ENCODE measurements around the gene ATIC. TPM values are rescaled to one million over a fixed set of nuclear protein-coding genes. Genes with fewer than 3 reads are reported as not detected.

The ATIC gene
- total and polyA plus RNA-seq, 2 of the 8 experiments (the other 6 are each of a cell fraction or from before 2014, with no cell fraction given): 139 to 319 TPM

GRCh38 chr2:215370112-215370965 lies 58.5 kb downstream of the ATIC start:
- CTCF ChIA-PET (ENCODE audit: partially characterized antibody): interaction anchor here (0.6 kb wide), 1 partner anchor 1317 kb away, joined by 3 read pairs; no protein-coding TSS in a partner anchor
- WGBS, 2 experiments (ENCODE audit: extremely low coverage in 1 of 2, insufficient coverage in 1 of 2, insufficient read length in 1 of 2, insufficient replicate concordance in 2 of 2, low coverage in 1 of 2, low lambda C conversion rate in 2 of 2, missing lambda C conversion rate in 1 of 2): 83% methylated on average over 14 of the region's 14 CpGs; no CpG with 5 or more reads in 1 of the 2 experiments
- no peak for TF ChIP-seq KDM4A (IDR thresholded peaks at IDR 0.05; ENCODE audit: low read depth, low read length, severe bottlenecking)
- no peak for TF ChIP-seq SUZ12 (IDR thresholded peaks at IDR 0.05; ENCODE audit: low read length)
- no peak for TF ChIP-seq ATF2 (IDR thresholded peaks at IDR 0.05; ENCODE audit: low read length)
- no peak for TF ChIP-seq ZNF274 (IDR thresholded peaks at IDR 0.05; ENCODE audit: borderline replicate concordance, extremely low read depth, low read length)
- TF ChIP-seq SP2 (IDR thresholded peaks at IDR 0.05; ENCODE audit: low read length): no peak
- no peak for TF ChIP-seq RNF2 (IDR thresholded peaks at IDR 0.05; ENCODE audit: borderline replicate concordance, low read depth, low read length, missing control alignments, poor library complexity, severe bottlenecking)
- no peak for TF ChIP-seq POLR2AphosphoS5 (IDR thresholded peaks at IDR 0.05; ENCODE audit: low read depth, low read length)
- no peak for TF ChIP-seq JUN (IDR thresholded peaks at IDR 0.05; ENCODE audit: low read depth, low read length)
- no peak for TF ChIP-seq GABPA (IDR thresholded peaks at IDR 0.05; ENCODE audit: borderline replicate concordance, insufficient read depth, low read length)
- TF ChIP-seq BCL11A (IDR thresholded peaks at IDR 0.05; ENCODE audit: low read depth in 2 of 2, low read length in 2 of 2): no peak

More at GRCh38 chr2:215370112-215370965, 58.5 kb downstream of the ATIC start:
- FAIRE-seq: no peak
- Histone ChIP-seq H2BK20ac (ENCODE audit: low read length) (no peak overlapping the region), H4K5ac (ENCODE audit: insufficient read length, low read depth, low read length) (no peak overlapping the region), H3K4me3 (ENCODE audit: extremely low read depth in 1 of 4, insufficient read depth in 2 of 4, low read depth in 3 of 4, low read length in 4 of 4) (no peak overlapping the region), H2AK5ac (ENCODE audit: low read depth, low read length) (no peak overlapping the region), H3K4me1 (replicated peaks in 1 of 4; ENCODE audit: control insufficient read depth in 3 of 4, insufficient read depth in 4 of 4, low read length in 3 of 4) (no peaks in the 10 kb centered on the region), H3K79me1 (ENCODE audit: low read depth, low read length) (no peaks in the 10 kb centered on the region), H3K36me3 (ENCODE audit: control insufficient read depth in 2 of 4, insufficient read depth in 4 of 4, low read length in 3 of 4) (peaks cover 2 to 44% (median 16%) of the 10 kb centered on the region in 4 experiments; a peak in 5 of 8 replicates), H3K23me2 (ENCODE audit: low read depth, low read length) (no peaks in the 10 kb centered on the region), H3K9ac (replicated peaks in 1 of 4; ENCODE audit: extremely low read depth in 1 of 4, low read depth in 3 of 4, low read length in 3 of 4) (peak overlapping the region in 1 of 4 experiments; percentile 34; a peak in 1 of 7 replicates), H2BK15ac (ENCODE audit: low read length) (no peak overlapping the region), H3K27ac (ENCODE audit: low read depth, low read length) (no peak overlapping the region), H2AFZ (ENCODE audit: low read length) (no peak overlapping the region), H2BK120ac (replicated peaks; ENCODE audit: low read depth, low read length) (no peak overlapping the region), H3K27me3 (replicated peaks in 1 of 4; ENCODE audit: control insufficient read depth in 3 of 4, extremely low read depth in 1 of 4, insufficient read depth in 3 of 4, low read length in 3 of 4) (no peaks in the 10 kb centered on the region), H4K8ac (ENCODE audit: extremely low read depth, insufficient read depth, low read length) (no peak overlapping the region), H4K91ac (replicated peaks; ENCODE audit: insufficient read length, low read length) (no peak overlapping the region), H2BK5ac (ENCODE audit: low read depth, low read length) (no peak overlapping the region), H4K20me1 (replicated peaks in 1 of 2; ENCODE audit: control insufficient read depth in 1 of 2, insufficient read depth in 2 of 2, low read length in 2 of 2) (no peaks in the 10 kb centered on the region), H3K4ac (replicated peaks; ENCODE audit: insufficient read length, low read depth, low read length) (no peak overlapping the region), H2BK12ac (ENCODE audit: low read depth, low read length) (no peak overlapping the region), H3K14ac (ENCODE audit: insufficient read length) (no peak overlapping the region), H3K56ac (replicated peaks; ENCODE audit: insufficient read length, low read depth, low read length) (no peak overlapping the region), H3K79me2 (ENCODE audit: control insufficient read depth in 1 of 2, insufficient read depth in 2 of 2, low read length in 2 of 2) (no peaks in the 10 kb centered on the region), H3K23ac (ENCODE audit: insufficient read length) (no peak overlapping the region), H3K9me3 (ENCODE audit: insufficient read depth in 2 of 2, low read depth in 1 of 2, low read length in 1 of 2) (no peaks in the 10 kb centered on the region), H3K4me2 (ENCODE audit: insufficient read depth in 1 of 2, low read depth in 2 of 2, low read length in 2 of 2) (no peak overlapping the region), H3K18ac (ENCODE audit: extremely low read depth, low read length) (no peak overlapping the region)
- no peak for DNase-seq (ENCODE audit: low read depth in 1 of 2, low spot score in 2 of 2)
- POLR2A ChIA-PET (ENCODE audit: partially characterized antibody): interaction anchor here (0.9 kb wide), 1 partner anchor 13 kb away, joined by 3 read pairs; no protein-coding TSS in a partner anchor
